Tibial nerve (tissue), 4 donors: ENCODE data around the gene C14orf180.

ENCODE experiments used
- EP300 ChIP-seq, 2 donors: sonication (generic); formaldehyde crosslinking; IDR thresholded peaks; one replicate each; pipeline ENCODE4 v1.6.1; 2017; ENCODE audit warnings: antibody characterized with exemption in 2 of 2, mild to moderate bottlenecking in 1 of 2
- POLR2A ChIP-seq, 2 donors: fragments of 450-650 bp; IDR thresholded peaks; one replicate each; pipeline ENCODE4 v1.6.1; 2017; ENCODE audit warnings: antibody characterized with exemption in 2 of 2, mild to moderate bottlenecking in 2 of 2, moderate library complexity in 2 of 2
- TF ChIP-seq, protein P1 (sequence below), 5 experiments: fragments of 200-600 bp in 3 of 5; fragments of 450-650 bp in 2 of 5; sonication (generic) in 3 of 5; IDR thresholded peaks; one replicate each; pipeline ENCODE4 v1.5.1; 2016 to 2019; ENCODE audit warnings: antibody characterized with exemption in 5 of 5, mild to moderate bottlenecking in 3 of 5, moderate library complexity in 2 of 5

DNA sequence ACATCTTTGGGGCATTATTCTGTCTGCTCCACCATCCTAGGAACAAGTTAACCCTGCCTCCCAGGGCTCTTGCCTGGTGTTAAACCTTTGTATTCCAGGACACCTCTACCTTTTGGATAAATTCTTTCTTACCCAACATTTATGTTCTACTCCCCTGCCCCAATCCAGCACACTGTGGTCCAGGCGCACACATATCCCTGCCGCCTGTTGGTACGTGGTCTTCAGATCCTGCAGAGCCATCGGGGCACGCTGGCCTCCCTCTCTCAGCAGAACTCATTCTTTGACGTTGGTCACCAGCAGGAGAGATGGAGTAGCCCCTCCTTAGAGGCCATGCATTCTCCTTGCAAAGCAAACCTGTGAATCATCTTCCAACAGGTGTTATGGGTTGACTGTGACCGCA is 30.1 kb downstream of the C14orf180 start:
- TF ChIP-seq, protein P1, sequence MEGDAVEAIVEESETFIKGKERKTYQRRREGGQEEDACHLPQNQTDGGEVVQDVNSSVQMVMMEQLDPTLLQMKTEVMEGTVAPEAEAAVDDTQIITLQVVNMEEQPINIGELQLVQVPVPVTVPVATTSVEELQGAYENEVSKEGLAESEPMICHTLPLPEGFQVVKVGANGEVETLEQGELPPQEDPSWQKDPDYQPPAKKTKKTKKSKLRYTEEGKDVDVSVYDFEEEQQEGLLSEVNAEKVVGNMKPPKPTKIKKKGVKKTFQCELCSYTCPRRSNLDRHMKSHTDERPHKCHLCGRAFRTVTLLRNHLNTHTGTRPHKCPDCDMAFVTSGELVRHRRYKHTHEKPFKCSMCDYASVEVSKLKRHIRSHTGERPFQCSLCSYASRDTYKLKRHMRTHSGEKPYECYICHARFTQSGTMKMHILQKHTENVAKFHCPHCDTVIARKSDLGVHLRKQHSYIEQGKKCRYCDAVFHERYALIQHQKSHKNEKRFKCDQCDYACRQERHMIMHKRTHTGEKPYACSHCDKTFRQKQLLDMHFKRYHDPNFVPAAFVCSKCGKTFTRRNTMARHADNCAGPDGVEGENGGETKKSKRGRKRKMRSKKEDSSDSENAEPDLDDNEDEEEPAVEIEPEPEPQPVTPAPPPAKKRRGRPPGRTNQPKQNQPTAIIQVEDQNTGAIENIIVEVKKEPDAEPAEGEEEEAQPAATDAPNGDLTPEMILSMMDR (IDR thresholded peaks at IDR 0.05): no peak
- TF ChIP-seq POLR2A (IDR thresholded peaks at IDR 0.05): no peak
- no peak for TF ChIP-seq EP300 (IDR thresholded peaks at IDR 0.05)
